Measurements from ENCODE around the gene SSTR1.

DNA sequence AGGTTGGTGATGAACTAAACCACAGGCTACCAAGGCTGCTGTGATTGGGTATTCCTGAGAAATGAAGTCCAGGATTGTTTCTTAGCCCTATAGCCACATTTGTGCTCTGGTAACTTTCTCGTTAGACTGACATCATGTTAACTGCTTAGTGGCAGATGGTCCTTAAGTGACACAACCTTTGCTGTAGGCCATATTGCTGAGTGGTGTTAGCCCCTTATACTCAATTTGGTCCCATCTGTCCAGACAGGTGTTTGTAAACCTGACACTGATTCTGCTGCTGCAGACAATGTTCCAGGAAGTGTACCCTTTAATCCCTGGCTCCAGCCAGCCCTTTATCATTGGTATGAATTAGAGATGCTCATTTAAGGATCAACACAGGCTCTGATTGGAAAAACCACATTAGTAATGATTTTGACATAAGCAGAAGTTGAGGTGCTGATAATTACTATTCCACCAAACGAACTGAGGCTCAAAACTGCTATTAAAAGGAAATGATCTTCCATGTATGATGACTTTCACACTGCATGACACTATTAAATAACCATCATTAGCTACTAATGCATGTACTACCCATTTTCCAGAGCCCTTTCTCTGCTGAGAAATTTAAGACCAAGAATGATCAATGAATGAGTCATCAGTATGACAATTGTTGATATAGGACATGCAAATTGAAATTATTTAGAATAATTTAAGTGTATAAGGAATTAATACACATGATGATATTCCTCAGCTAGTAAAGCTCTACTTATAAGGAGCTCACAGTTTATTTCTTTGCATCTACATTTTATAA is 3.6 kb upstream of the SSTR1 start:
- TF ChIP-seq, protein P1, sequence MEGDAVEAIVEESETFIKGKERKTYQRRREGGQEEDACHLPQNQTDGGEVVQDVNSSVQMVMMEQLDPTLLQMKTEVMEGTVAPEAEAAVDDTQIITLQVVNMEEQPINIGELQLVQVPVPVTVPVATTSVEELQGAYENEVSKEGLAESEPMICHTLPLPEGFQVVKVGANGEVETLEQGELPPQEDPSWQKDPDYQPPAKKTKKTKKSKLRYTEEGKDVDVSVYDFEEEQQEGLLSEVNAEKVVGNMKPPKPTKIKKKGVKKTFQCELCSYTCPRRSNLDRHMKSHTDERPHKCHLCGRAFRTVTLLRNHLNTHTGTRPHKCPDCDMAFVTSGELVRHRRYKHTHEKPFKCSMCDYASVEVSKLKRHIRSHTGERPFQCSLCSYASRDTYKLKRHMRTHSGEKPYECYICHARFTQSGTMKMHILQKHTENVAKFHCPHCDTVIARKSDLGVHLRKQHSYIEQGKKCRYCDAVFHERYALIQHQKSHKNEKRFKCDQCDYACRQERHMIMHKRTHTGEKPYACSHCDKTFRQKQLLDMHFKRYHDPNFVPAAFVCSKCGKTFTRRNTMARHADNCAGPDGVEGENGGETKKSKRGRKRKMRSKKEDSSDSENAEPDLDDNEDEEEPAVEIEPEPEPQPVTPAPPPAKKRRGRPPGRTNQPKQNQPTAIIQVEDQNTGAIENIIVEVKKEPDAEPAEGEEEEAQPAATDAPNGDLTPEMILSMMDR (IDR thresholded peaks at IDR 0.05 in 4 of 5, conservative IDR thresholded peaks at IDR 0.05 in 1 of 5) = no peak
- no peak for TF ChIP-seq POLR2A (IDR thresholded peaks at IDR 0.05)

Measured in gastrocnemius medialis (tissue), 4 donors.